ENCODE results near the gene ARSD. TPM values are rescaled to one million over a fixed set of nuclear protein-coding genes. Genes with fewer than 3 reads are reported as not detected.

Gene ARSD
- total RNA-seq, 1 experiment from 2014 or later = 17.9 TPM

DNA sequence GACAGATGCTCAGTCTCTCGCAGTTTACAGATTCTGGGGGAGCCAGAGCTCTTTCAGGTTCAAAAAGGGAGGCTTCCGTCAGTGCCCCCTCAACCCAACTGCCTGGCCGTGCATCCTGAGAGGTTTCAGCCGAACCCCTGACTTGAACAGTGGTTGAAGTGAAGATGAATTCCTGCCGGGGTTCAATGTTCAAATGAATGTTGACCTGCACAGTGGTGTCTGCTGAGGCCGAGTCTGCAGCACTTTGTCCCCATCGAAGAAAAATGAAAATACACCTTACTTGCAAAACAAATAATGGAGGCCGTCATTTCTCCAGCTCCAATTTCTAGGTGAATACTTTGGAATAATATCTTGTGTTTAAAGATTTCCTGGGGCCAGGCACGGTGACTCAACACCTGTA is 66.7 kb downstream of the ARSD start:
- DNase-seq (ENCODE audit: extremely low read depth, low read depth) = no peak

DNA sequence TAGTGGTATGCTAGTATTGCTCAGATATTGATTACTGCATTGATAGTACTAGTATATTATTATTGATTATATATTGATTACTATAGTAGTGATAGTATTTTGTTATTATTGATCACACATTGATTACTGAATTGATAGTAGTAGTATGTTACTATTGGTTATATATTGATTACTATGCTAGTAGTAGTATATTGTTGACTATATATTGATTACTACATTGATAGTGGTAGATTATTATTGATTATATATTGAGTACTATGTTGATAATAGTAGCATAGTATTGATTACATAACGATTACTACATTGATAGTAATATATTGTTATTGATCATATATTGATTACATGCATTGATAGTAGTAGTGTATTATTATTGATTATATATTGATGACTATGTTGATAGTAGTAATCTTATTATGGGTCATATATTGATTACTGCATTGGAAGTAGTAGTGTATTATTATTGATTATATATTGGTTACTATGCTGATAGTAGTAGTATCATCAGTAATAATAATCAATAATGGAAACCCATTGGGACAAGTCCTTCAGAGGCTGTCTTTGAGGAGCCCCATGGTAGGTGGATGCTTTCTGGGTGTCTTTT is 69.8 kb downstream of the ARSD start:
- no peak for DNase-seq (ENCODE audit: extremely low read depth, low read depth)

DNA sequence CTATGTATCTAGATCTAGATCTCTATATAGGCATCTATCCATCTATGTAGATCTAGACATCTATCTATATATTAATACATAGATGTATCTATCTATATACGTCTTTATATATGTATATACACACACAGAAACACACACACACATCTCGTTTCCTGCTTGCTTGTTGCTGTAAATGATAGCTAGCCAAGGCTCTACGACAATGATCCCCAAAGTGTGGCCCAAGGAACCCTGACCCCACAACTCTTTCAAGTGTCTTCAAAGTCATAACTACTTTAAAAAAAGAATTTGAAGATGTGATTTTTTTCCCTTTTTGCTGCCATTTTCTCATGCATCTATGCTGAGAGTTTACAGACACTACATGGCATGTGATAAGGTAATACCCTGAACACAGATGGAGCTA is 71.6 kb downstream of the ARSD start:
- no peak for DNase-seq (ENCODE audit: extremely low read depth, low read depth)

DNA sequence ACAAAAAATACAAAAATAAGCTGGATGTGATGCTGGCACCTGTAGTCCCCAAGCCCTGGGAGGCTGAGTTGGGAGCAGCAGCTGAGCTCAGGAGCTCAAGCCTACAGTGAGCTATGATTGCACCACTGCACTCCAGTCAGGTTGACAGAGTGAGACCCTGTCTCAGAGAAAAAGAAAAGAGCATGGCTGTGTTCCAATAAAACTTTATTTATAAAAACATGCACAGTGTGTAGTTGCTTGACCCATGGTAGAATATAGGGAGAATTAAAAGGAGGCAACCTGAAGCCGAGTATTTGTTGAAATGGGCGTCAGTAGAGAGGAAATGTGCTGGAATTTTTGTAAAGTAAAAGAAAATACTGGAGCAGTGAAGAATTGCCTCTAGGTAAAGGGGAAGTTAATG is 73.4 kb downstream of the ARSD start:
- no peak for DNase-seq (ENCODE audit: extremely low read depth, low read depth)

DNA sequence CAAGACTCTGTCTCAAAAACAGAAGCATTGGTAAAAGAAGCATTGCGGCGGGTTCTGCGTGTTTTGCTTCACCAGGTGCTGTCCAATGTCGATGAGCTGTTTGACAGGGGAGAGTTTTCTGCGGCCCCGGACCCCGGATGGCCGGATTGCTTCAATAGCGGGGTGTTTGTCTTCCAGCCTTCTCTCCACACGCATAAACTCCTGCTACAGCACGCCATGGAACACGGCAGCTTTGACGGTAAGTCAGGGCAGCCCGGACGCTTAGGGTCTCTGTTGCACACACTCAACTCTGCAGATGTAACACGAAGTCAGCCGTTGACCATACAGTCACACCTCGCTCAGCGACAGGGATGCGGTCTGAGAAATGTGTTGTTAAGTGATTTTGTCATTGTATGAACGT is 74.2 kb downstream of the ARSD start:
- no peak for DNase-seq (ENCODE audit: extremely low read depth, low read depth)

Other genes with a start within 250 kb of the ARSD start
- 409 and 426 TPM in 2 replicates for gene CD99, start 238.0 kb downstream of the ARSD start, total RNA-seq (2014; rRNA removed; shearing (Covaris generic))
- gene XG, start 177.3 kb downstream of the ARSD start, total RNA-seq (2014; rRNA removed; shearing (Covaris generic)) = not detected in 2 replicates
- 6.8 and 9.7 TPM in 2 replicates for gene GYG2, start 100.4 kb downstream of the ARSD start, total RNA-seq (2014; rRNA removed; shearing (Covaris generic))
- not detected in 2 replicates for gene ARSH, start 77.2 kb upstream of the ARSD start, total RNA-seq (2014; rRNA removed; shearing (Covaris generic))
- gene ARSF, start 112.1 kb upstream of the ARSD start, total RNA-seq (2014; rRNA removed; shearing (Covaris generic)) = not detected in 2 replicates